Measurements from ENCODE around the gene PLA2G5. TPM values are rescaled to one million over a fixed set of nuclear protein-coding genes. Genes with fewer than 3 reads are reported as not detected.

Gene PLA2G5
- total RNA-seq, 3 donors from 2014 or later (not counting 1 experiment from before 2014, with no cell fraction given), result not detected

GRCh38 chr1:20071416-20071815 is 1.4 kb downstream of the PLA2G5 start:
- Histone ChIP-seq H3K27me3 (ENCODE audit: control insufficient read depth, insufficient read depth, low read length) (no peaks in the 10 kb centered on the region), H3K36me3 (ENCODE audit: control insufficient read depth, insufficient read depth, low read length) (no peaks in the 10 kb centered on the region), H3K4me3 (ENCODE audit: low read length) (no peak overlapping the region), H3K4me1 (ENCODE audit: control insufficient read depth, insufficient read depth, low read length) (no peaks in the 10 kb centered on the region), H3K27ac (ENCODE audit: low read length) (no peak overlapping the region), H3K9me3 (ENCODE audit: control insufficient read depth, insufficient read depth, low read length) (no peaks in the 10 kb centered on the region)
- TF ChIP-seq CTCF (IDR thresholded peaks at IDR 0.05), result no peak
- DNase-seq, result no peak
- H3K4me3 Mint-ChIP-seq, result no peak overlapping the region
- no peaks in the 10 kb centered on the region for H3K4me1 Mint-ChIP-seq
- intact Hi-C loops (cut with micrococcal nuclease), result no loop called here
- no peak overlapping the region for H3K27ac Mint-ChIP-seq
- H3K36me3 Mint-ChIP-seq, result no peaks in the 10 kb centered on the region
- no peaks in the 10 kb centered on the region for H3K9me3 Mint-ChIP-seq
- 92% methylated on average over 6 of the region's 6 CpGs for WGBS (ENCODE audit: insufficient coverage)
- peaks cover 4 to 8% of the 10 kb centered on the region in 2 donors for H3K27me3 Mint-ChIP-seq (ENCODE audit: low read depth in 2 of 2)
- no peak for ATAC-seq

GRCh38 chr1:20072771-20073170 is 2.8 kb downstream of the PLA2G5 start:
- Mint-ChIP-seq H3K4me1 (peaks cover 2 to 3% of the 10 kb centered on the region in 2 donors), H3K36me3 (no peaks in the 10 kb centered on the region), H3K27me3 (ENCODE audit: low read depth in 2 of 2) (peaks cover 12 to 17% of the 10 kb centered on the region in 2 donors), H3K27ac (no peak overlapping the region), H3K9me3 (no peaks in the 10 kb centered on the region), H3K4me3 (no peak overlapping the region)
- intact Hi-C loops (cut with micrococcal nuclease), result no loop called here
- Histone ChIP-seq H3K9me3 (ENCODE audit: control insufficient read depth, insufficient read depth, low read length) (no peaks in the 10 kb centered on the region), H3K36me3 (ENCODE audit: control insufficient read depth, insufficient read depth, low read length) (no peaks in the 10 kb centered on the region), H3K4me1 (ENCODE audit: control insufficient read depth, insufficient read depth, low read length) (no peaks in the 10 kb centered on the region), H3K27me3 (ENCODE audit: control insufficient read depth, insufficient read depth, low read length) (peaks cover 2% of the 10 kb centered on the region), H3K4me3 (ENCODE audit: low read length) (no peak overlapping the region), H3K27ac (ENCODE audit: low read length) (no peak overlapping the region)
- no peak for DNase-seq
- no peak for ATAC-seq
- WGBS (ENCODE audit: insufficient coverage), result 86% methylated on average over 7 of the region's 7 CpGs
- no peak for TF ChIP-seq CTCF (IDR thresholded peaks at IDR 0.05)

- H3K27ac ChIP-seq (ENCODE audit: low read length), result no peak overlapping the region
- no peaks in the 10 kb centered on the region for H3K36me3 ChIP-seq (ENCODE audit: control insufficient read depth, insufficient read depth, low read length)
- no peak for TF ChIP-seq CTCF (IDR thresholded peaks at IDR 0.05)
- H3K4me1 ChIP-seq (ENCODE audit: control insufficient read depth, insufficient read depth, low read length), result no peaks in the 10 kb centered on the region
- Mint-ChIP-seq H3K4me3 (no peak overlapping the region), H3K4me1 (peaks cover 7% of the 10 kb centered on the region in 2 donors), H3K36me3 (no peaks in the 10 kb centered on the region), H3K9me3 (no peaks in the 10 kb centered on the region), H3K27ac (no peak overlapping the region), H3K27me3 (ENCODE audit: low read depth in 2 of 2) (peaks cover 17 to 22% of the 10 kb centered on the region in 2 donors)
- DNase-seq (no peak), ATAC-seq (no peak)
- 91% methylated on average over 2 of the region's 2 CpGs for WGBS (ENCODE audit: insufficient coverage)
- H3K27me3 ChIP-seq (ENCODE audit: control insufficient read depth, insufficient read depth, low read length), result peaks cover 2% of the 10 kb centered on the region
- H3K9me3 ChIP-seq (ENCODE audit: control insufficient read depth, insufficient read depth, low read length), result no peaks in the 10 kb centered on the region
- H3K4me3 ChIP-seq (ENCODE audit: low read length), result no peak overlapping the region
- intact Hi-C loops (cut with micrococcal nuclease), result no loop called here
Observed at GRCh38 chr1:20073256-20073655, 3.3 kb downstream of the PLA2G5 start.

- no peak for ATAC-seq
- intact Hi-C loops (cut with micrococcal nuclease), result no loop called here
- Histone ChIP-seq H3K36me3 (ENCODE audit: control insufficient read depth, insufficient read depth, low read length) (no peaks in the 10 kb centered on the region), H3K4me3 (ENCODE audit: low read length) (no peak overlapping the region), H3K27ac (ENCODE audit: low read length) (no peak overlapping the region), H3K4me1 (ENCODE audit: control insufficient read depth, insufficient read depth, low read length) (no peaks in the 10 kb centered on the region), H3K9me3 (ENCODE audit: control insufficient read depth, insufficient read depth, low read length) (no peaks in the 10 kb centered on the region), H3K27me3 (ENCODE audit: control insufficient read depth, insufficient read depth, low read length) (peaks cover 2% of the 10 kb centered on the region)
- Mint-ChIP-seq H3K27me3 (ENCODE audit: low read depth in 2 of 2) (peaks cover 27 to 28% of the 10 kb centered on the region in 2 donors), H3K9me3 (no peaks in the 10 kb centered on the region), H3K4me3 (no peak overlapping the region), H3K36me3 (no peaks in the 10 kb centered on the region), H3K4me1 (peaks cover 11 to 12% of the 10 kb centered on the region in 2 donors), H3K27ac (no peak overlapping the region)
- DNase-seq, result no peak
- WGBS (ENCODE audit: insufficient coverage), result 88% methylated on average over 11 of the region's 11 CpGs
- TF ChIP-seq CTCF (IDR thresholded peaks at IDR 0.05), result no peak
Observed at GRCh38 chr1:20074055-20074724, 4.2 kb downstream of the PLA2G5 start.

Data from natural killer cell (primary cell).